GM19099 (cell line): ENCODE measurements around the gene EPN1.

Experiments used
- POLR2A ChIP-seq: IDR thresholded peaks from 3 replicates; pipeline ENCODE4 v1.6.1; 2011; ENCODE audit warnings: low read depth; ENCODE audit not compliant: insufficient read length; ENCODE audit errors: extremely low read depth

EPN1 gene

DNA sequence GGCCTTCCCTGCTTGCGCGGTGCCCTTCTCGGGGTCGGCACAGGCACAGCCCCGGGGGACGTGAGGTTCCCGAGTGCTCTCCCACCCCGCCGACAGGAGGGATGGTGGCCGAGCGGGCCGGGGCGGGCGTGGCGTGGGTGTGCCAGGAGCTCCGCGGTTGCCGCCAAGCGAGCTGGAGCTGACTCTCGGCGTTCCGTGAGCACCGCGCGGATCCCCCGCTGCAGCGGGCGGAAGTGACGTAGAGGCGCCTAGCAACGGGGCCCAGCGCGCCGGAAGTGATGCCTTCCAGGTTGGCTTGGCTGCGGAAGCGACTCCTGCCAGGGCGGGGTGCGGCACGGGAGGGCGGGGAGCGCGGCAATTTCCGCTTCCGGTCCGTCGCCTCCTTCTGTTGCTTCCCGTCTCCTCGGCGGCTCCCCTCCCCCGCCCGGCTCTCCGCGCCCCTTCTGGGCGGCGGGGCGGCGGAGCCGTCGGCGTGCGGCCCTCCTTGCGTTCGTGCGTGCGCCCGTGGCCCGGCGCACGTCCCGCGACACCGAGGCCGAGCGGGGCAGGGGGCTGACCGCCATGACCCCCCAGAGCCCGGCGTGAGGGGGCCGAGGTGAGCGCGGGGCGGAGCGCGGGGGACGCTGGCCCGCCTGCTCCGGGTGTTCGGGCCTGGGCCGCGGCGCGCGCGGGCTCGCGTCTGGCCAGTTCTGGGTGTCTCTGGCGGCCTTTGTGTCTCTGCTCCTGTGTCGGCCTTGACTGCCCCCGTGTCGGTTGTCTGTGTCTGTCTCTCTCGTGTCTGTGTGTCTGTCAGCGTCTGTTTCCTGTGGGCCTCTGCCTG is at the start of gene EPN1:
Gene EPN1 (plus strand): TSS at position 386 of the 820 bp plus-strand sequence. CDS start 3,402 bp downstream, outside the sequence.
- peak; percentile 63 for TF ChIP-seq POLR2A

DNA sequence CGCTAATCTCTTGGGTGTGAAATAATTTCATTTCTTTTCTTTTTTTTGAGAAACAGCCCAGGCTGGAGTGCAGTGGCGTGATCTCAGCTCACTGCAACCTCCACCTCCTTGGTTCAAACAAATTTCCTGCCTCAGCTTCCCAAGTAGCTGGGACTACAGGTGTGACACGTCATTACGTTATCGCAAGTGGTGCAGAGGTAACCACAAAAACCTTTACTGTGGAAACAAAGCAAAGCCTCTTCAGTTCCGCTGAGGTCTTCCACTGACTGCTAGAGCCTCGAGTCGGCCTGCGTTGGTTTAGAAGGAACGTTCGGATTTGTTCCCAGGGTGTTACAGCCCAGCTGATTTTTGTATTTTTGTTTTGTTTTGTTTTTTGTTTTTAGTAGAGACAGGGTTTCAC is 48.7 kb upstream of the EPN1 start:
- TF ChIP-seq POLR2A = no peak

DNA sequence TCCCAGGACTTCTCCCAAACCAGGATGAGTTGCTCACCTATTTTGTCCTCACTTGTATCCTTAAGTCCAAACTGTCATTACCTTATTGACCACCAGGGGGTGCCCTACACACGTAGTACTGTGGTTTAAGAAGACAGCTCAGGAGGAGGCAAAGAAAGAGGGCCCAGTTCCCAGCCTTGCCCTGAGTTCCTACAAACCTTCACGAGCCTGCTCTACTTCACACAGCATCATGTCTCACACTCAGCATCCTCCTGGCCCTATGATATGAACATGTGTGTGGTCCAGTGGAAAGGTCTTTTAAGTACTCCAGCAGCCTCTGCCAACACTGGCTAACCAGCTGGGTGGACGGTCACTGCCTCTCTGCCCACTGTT is 42.6 kb upstream of the EPN1 start:
- no peak for TF ChIP-seq POLR2A

DNA sequence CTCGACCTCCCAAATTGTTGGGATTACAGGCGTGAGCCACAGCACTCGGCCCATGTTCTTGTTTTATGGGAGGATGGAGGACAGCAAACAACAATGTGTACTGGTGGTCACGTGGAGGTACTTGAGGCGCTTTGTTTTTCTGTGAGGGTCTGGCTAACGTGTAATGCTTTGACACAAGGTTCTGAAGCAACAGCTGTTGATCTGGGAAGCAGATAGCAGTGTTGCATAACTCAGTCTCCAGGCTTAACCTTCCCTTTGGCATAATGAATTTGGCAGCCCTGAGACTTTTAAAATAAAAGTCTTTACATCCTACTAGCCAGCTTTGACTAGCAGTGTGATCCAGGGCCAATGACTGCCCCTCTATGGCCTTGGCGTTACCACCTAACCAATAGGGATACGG is 41.2 kb upstream of the EPN1 start:
- TF ChIP-seq POLR2A = no peak

DNA sequence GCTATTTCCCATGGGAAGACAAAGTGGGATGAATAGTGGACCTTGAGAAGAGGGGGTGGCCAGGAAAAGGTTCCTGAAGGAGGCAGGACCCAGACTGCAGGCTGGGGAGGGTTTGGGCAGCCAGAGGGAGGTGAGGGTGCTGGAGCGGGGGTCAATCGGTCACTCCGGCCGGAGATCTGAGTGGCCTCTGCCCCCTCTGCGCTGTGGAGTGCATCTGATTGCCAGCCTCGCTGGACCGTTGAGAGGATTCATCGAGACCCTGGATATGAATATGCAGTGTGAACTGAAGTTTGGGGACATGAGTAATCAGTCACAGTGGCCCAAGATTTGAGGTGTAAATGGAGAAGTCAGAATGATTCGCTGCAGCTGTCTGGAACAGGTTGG is 39.7 kb upstream of the EPN1 start:
- no peak for TF ChIP-seq POLR2A

DNA sequence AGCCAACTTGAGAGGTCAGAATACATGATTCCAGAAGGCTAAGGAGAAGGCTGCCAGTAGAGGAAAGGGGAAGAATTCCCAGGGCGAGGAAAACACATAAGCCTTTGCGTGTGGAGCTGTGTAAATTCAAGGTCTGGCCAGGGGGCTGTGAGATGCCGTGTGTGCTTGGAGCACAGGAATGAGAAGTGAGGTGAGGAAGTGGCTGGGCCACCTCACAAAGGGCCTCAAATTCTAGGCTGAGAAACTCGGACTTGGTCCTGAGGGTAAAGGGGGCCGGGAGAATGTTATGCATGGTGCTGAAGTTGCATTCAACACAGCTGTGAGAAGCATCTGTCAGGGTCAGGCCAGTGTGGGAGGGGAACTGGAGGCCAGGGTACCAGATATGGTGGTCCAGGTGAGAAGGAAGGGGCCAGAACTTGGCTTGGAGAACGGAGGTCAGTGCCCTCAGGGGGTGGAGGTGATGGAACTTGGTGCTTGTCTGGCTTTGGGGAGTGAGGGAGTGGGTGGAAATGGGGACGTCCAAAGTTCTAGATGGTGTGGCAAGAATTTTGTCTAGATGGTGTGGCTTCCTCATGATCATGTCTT is 39.1 kb upstream of the EPN1 start:
- no peak for TF ChIP-seq POLR2A

DNA sequence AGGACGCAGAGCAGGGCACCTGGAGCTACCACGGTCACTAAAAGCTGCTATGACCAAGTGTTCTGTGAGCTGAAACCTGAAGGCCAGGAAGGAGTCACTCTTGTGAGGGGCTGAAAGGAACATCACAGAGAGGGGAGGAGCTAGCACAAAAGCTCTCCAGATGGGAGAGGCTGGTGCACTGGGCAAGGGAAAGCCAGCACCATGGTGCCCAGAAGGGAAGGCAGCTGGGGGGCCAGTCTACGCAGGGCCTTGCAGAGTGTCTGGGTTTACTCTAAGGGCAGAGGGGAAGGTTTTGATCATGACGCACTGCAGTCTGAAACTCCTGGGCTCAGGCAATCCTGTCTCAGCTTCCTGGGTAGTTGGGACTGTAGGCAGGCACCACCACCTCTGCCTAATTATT is 38.3 kb upstream of the EPN1 start:
- no peak for TF ChIP-seq POLR2A

DNA sequence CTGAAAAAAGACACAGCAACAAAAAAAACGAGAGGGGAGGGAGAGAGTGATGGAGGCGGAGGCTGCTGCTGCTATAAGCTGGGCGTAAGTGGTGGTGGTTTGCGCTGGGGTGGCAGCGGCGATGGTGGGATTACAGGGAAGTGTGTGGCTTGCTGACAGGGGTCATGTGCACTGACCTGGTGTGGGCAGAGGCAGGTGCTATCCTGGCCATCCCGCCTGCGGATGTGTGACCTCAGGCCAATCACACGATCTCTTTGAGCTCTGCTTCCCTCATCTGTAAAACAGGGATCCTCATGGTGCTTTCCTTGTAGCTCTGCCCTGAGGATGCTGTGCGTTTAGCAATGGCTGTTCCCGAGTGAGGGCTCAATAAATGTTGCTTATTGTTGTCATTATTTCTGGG is 37.5 kb upstream of the EPN1 start:
- TF ChIP-seq POLR2A = no peak

DNA sequence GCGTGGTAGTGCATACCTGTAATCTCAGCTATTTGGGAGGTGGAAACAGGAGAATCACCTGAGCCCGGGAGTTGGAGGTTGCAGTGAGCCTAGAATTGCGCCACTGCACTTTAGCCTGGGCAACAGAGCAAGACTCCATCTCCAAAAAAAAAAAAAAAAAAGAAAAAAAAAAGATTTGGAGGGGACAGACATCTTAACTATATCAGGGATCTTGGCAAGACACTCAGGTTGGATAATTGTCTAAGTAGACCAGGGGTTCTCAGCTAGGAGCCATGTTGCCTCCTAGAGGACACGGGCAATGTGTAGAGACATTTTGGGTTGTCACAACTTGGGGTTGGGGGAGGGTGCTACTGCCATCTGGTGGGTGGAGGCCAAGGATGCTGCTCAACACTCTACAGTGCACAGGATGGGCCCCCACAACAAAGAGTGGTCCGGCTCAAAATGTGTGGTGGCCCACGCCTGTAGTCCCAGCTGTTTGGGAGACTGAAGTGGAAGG is 36.1 kb upstream of the EPN1 start:
- TF ChIP-seq POLR2A = no peak

DNA sequence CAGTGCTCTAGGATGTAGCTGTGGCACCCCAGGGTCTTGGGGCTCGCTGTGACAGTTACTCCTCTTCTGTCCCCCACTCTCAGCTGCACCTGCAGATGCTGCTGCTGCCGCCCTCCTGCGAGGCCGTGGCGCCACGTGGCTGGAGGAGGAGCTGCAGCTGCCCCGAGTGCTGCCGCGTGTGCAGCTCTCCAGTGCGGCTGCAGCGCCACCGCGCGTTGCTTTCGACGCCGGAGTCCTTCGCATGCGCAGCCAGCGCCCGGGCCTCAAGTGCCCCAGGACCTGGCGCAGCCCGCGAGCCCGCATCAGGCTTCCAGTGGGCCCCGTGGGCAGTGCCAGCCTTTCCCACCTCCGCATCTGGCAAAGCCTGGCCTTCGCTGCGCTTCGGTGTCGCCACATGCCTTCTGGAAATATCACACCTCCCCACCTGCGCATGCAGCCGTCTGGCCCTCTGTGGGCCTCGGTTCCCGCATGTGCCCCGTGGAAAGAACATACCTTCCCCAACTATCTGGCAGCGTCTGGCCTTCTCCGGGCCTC is 34.9 kb upstream of the EPN1 start:
- TF ChIP-seq POLR2A = peak; percentile 43

DNA sequence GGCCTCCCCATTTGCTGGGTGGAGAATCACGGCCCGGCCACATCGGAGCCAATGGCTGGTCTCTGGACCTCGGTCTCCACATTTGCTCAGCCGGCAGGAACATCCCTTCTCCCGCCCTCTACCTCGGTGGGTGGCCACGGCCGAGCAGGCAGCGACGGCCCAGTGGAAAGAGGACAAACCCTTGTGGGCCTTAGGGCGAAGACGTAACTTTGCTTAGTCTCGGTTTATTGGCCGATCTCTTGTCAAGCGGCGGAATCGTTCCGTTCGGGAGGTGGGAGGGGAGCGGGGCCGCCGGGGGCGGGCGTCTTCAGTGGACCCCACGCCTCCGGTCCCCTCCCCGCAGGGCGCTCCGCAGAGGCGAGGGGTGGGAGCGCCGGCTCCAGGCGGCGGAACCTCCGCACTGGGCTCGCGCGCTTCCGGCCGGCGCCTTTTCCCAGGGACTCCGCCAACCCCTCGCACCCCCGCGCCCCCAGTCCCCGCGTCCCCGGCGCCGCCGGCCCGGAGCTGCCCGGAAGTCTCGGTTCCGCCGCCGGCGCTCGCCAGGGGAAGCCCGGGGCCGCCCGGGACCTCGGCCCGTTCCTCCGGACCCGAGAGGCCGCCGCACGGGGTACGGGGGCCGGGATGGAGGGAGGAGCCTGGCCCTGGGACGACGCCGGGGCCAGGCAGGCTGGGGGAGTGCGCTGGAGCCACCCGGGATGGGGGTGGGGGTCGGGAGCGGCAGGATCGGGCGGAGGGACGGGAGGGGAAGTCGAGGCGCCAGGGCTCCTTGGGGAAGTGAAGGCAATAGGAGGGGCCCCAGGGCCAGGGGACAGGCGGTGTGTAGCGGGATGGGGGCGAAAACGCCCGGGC is 34.2 kb upstream of the EPN1 start, which contains the start of gene ZNF580:
Gene ZNF580 (plus strand): TSS at position 426 of the 849 bp plus-strand sequence. CDS start 1,507 bp downstream, outside the sequence.
- TF ChIP-seq POLR2A = peak; percentile 50

DNA sequence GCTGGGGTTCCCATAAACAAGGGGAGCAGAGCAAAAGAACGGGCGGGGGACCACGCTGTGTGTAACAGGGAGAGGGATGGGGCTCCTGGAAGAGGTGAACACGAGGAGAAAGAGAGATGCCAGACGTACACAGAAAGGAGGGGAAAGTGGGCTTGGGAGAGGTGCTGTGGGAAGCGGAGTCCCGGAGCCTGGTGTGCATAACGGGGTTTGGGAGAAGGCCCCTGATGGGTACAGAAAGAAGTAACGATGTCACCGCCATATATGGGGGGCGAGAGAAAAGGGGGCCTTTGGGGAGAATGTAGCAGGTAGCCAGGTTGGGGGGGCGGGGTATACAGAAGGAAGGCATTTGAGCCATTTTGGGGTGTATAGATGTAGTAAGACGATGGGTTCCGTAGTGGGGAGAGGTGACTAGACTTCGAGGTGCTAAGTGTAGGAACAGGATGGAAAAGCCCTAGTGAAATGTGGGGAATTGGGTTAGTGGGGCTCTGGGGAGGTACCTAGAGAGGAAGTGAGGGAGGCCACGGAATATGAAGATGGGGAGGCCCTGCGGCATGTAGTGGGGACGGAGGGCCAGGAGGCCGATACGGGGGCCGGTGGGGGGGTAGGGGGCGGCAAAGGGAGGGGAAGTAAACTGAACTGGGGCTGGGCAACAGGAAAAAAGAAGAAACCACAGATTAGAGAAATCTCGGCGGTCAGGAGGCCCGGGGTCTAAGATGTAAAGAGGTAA is 33.4 kb upstream of the EPN1 start:
- TF ChIP-seq POLR2A = no peak

DNA sequence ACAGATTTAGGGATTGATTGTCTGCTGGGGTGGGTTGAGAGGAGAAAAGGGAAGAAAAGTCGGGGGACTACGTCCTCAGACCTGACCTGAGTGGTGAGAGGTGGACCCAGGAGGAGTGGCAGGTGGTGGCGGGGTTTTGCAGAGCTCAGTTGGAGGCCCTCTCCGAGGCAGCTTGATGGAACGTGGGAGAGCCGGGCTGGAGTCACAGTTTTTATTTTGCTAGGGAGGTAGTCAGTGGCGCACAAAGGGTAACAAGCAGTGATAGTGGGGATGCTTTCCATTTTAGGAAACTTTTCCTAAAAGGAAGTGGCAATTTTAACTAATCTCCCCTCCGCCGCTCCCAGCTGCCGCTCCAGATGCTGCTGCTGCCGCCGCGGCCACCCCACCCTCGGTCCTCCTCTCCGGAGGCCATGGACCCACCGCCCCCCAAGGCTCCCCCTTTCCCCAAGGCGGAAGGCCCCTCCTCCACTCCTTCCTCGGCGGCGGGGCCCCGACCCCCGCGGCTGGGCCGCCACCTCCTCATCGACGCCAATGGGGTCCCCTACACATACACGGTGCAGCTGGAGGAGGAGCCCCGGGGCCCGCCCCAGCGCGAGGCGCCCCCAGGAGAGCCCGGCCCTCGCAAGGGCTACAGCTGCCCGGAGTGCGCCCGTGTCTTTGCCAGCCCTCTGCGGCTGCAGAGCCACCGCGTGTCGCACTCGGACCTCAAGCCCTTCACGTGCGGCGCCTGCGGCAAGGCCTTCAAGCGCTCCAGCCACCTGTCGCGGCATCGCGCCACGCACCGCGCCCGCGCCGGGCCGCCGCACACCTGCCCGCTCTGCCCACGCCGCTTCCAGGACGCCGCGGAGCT is 32.6 kb upstream of the EPN1 start:
- peak; percentile 13 for TF ChIP-seq POLR2A
